Inflammatory macrophage (primary cell): Measurements from ENCODE around the gene LOC128125822.
"Not testable (repeated sequence)": the region's sequence is repeated elsewhere in the genome, so short reads cannot be mapped to it uniquely, and the experiment has no call there.

Experiments
- DNase-seq, 2 donors: peaks; one replicate each; pipeline ENCODE4 v3.0.0-alpha.2; 2020 to 2022

Gene LOC128125822

GRCh38 chr6:63584125-63584514 is 11.8 kb downstream of the LOC128125822 start:
- no peak for DNase-seq

- DNase-seq, result no peak
These were observed 12.3 kb downstream of the LOC128125822 start for GRCh38 chr6:63584566-63584965.

- DNase-seq, result not testable (repeated sequence)
These were observed 13.4 kb downstream of the LOC128125822 start for GRCh38 chr6:63585652-63586051.

- DNase-seq, result no peak
These were observed 17.7 kb downstream of the LOC128125822 start for GRCh38 chr6:63589952-63590411.

- DNase-seq, result no peak
These were observed 20.6 kb downstream of the LOC128125822 start for GRCh38 chr6:63592886-63593285.

- DNase-seq, result peak in 1 of 2 donors; percentile 14
These were observed 25.1 kb downstream of the LOC128125822 start for GRCh38 chr6:63597141-63598048.

- peak; percentile 51 to 64 for DNase-seq
These were observed 26.1 kb downstream of the LOC128125822 start for GRCh38 chr6:63598049-63599036.

GRCh38 chr6:63599243-63599642 is 27.0 kb downstream of the LOC128125822 start:
- no peak for DNase-seq

- DNase-seq, result peak; percentile 35 to 59
These were observed 27.9 kb downstream of the LOC128125822 start for GRCh38 chr6:63600136-63600535.

GRCh38 chr6:63609231-63609630 is 37.0 kb downstream of the LOC128125822 start:
- peak in 1 of 2 donors; percentile 52 for DNase-seq

- DNase-seq, result no peak
These were observed 38.7 kb downstream of the LOC128125822 start for GRCh38 chr6:63610944-63611343.

GRCh38 chr6:63611560-63611959 is 39.3 kb downstream of the LOC128125822 start:
- no peak for DNase-seq

- no peak for DNase-seq
These were observed 43.3 kb downstream of the LOC128125822 start for GRCh38 chr6:63615590-63615989.
